DOHH2 (cell line): ENCODE measurements around the gene ATG10.

Source experiments
- H3F3A ChIP-seq: fragments of 200-600 bp; sonication (generic), shearing (Covaris generic); 2 replicates; pipeline ENCODE4 v1.6.0; 2016; ENCODE audit warnings: antibody characterized with exemption, mild to moderate bottlenecking; ENCODE audit not compliant: control insufficient read depth, insufficient read depth
- H3K27ac ChIP-seq: fragments of 200-600 bp; sonication (generic); 2 replicates; pipeline ENCODE4 v1.5.1; 2014; ENCODE audit warnings: low read depth, mild to moderate bottlenecking, low read length, moderate library complexity
- H3K27me3 ChIP-seq: fragments of 200-600 bp; sonication (generic); 2 replicates; pipeline ENCODE4 v1.6.1; 2014; ENCODE audit warnings: mild to moderate bottlenecking, low read length, mixed read lengths; ENCODE audit not compliant: control insufficient read depth
- H3K36me3 ChIP-seq: fragments of 200-600 bp; sonication (generic); 2 replicates; pipeline ENCODE4 v1.6.1; 2014; ENCODE audit warnings: mild to moderate bottlenecking, low read length, moderate library complexity, mixed read lengths; ENCODE audit not compliant: control insufficient read depth
- H3K4me1 ChIP-seq: fragments of 200-600 bp; sonication (generic); 2 replicates; pipeline ENCODE4 v1.6.1; 2014; ENCODE audit warnings: mild to moderate bottlenecking, low read length, mixed read lengths; ENCODE audit not compliant: control insufficient read depth
- H3K4me2 ChIP-seq: fragments of 200-600 bp; sonication (generic); 2 replicates; pipeline ENCODE4 v1.6.0; 2014; ENCODE audit warnings: mild to moderate bottlenecking, low read length, moderate library complexity
- H3K4me3 ChIP-seq: fragments of 200-600 bp; sonication (generic); 2 replicates; pipeline ENCODE4 v1.5.1; 2014; ENCODE audit warnings: mild to moderate bottlenecking, low read length, mixed read lengths
- H3K79me2 ChIP-seq: fragments of 200-600 bp; sonication (generic); 2 replicates; pipeline ENCODE4 v1.6.1; 2014; ENCODE audit warnings: mild to moderate bottlenecking, low read length, mixed read lengths; ENCODE audit not compliant: control insufficient read depth
- H3K9me2 ChIP-seq: fragments of 200-600 bp; sonication (generic); replicated peaks from 2 replicates; pipeline ENCODE4 v1.6.1; 2014; ENCODE audit warnings: mild to moderate bottlenecking, low read length, mixed read lengths; ENCODE audit not compliant: control insufficient read depth
- H3K9me3 ChIP-seq: fragments of 200-600 bp; sonication (generic); 2 replicates; pipeline ENCODE4 v1.6.1; 2014; ENCODE audit warnings: antibody characterized with exemption, low read length, mixed read lengths; ENCODE audit not compliant: control insufficient read depth, insufficient read depth
- H4K20me1 ChIP-seq: fragments of 200-600 bp; sonication (generic); 2 replicates; pipeline ENCODE4 v1.6.0; 2014; ENCODE audit warnings: low read depth, mild to moderate bottlenecking, antibody characterized with exemption, low read length, moderate library complexity; ENCODE audit not compliant: control insufficient read depth, insufficient read depth
- EZH2phosphoT487 ChIP-seq: fragments of 200-600 bp; sonication (generic); IDR thresholded peaks from 2 replicates; pipeline ENCODE4 v1.6.1; 2017; ENCODE audit warnings: borderline replicate concordance, mild to moderate bottlenecking, antibody characterized with exemption, low read length, moderate library complexity, mixed read lengths
- TF ChIP-seq, protein P1 (sequence below): fragments of 200-600 bp; sonication (generic); IDR thresholded peaks from one replicate; pipeline ENCODE4 v1.5.1; 2014; ENCODE audit warnings: antibody characterized with exemption, mild to moderate bottlenecking, low read depth, low read length; ENCODE audit not compliant: poor library complexity, severe bottlenecking

Gene ATG10

DNA sequence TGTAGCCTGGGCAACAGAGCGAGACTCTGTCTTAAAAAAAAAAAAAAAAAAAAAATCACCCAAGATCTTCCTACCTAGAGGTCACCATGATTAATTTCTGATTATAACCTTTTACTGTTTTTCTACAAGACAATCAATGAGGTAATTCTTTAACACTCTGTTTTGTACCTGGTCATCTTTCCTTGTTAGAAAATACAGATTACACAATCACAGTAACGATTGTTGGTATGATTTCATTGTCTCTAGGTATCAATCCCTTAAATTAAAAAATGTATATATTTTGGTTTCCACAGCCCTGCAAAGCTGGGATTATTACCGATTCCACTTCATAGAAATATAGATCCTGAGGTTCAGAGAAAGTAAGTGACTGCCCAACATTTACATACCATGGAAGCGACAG is 8.3 kb upstream of the ATG10 start:
- Histone ChIP-seq H3K36me3 (no peaks in the 10 kb centered on the region), H3F3A (no peaks in the 10 kb centered on the region), H4K20me1 (no peaks in the 10 kb centered on the region), H3K4me1 (no peaks in the 10 kb centered on the region), H3K4me3 (no peak overlapping the region), H3K27ac (no peak overlapping the region), H3K9me2 (no peaks in the 10 kb centered on the region), H3K27me3 (no peaks in the 10 kb centered on the region), H3K4me2 (no peak overlapping the region), H3K9me3 (no peaks in the 10 kb centered on the region), H3K79me2 (no peaks in the 10 kb centered on the region)
- no peak for TF ChIP-seq EZH2phosphoT487
- TF ChIP-seq, protein P1, sequence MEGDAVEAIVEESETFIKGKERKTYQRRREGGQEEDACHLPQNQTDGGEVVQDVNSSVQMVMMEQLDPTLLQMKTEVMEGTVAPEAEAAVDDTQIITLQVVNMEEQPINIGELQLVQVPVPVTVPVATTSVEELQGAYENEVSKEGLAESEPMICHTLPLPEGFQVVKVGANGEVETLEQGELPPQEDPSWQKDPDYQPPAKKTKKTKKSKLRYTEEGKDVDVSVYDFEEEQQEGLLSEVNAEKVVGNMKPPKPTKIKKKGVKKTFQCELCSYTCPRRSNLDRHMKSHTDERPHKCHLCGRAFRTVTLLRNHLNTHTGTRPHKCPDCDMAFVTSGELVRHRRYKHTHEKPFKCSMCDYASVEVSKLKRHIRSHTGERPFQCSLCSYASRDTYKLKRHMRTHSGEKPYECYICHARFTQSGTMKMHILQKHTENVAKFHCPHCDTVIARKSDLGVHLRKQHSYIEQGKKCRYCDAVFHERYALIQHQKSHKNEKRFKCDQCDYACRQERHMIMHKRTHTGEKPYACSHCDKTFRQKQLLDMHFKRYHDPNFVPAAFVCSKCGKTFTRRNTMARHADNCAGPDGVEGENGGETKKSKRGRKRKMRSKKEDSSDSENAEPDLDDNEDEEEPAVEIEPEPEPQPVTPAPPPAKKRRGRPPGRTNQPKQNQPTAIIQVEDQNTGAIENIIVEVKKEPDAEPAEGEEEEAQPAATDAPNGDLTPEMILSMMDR, result no peak

DNA sequence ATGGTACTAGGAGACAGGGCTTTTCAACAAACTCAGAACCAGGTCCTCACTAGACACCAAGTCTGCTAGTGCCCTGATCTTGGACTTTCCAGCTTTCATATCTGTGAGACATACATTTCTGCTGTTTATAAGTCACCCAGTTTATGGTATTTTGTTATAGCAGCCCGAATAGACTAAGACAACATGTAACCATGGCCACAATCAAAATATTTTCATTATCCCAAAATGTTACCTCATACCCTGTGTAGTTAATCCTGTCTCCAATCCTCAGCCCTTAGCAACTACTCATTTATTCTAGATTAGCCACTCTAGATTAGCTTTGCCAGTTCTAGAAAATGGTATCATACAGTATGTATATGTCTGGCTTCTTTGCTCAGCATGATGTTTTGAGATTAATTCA is 6.3 kb upstream of the ATG10 start:
- Histone ChIP-seq H3K9me2 (no peaks in the 10 kb centered on the region), H3K4me1 (peaks cover 4% of the 10 kb centered on the region), H3K27ac (no peak overlapping the region), H3F3A (peaks cover 2% of the 10 kb centered on the region; the same call in 1 of the 2 replicates), H3K4me2 (no peak overlapping the region), H3K27me3 (no peaks in the 10 kb centered on the region), H3K36me3 (no peaks in the 10 kb centered on the region), H3K79me2 (no peaks in the 10 kb centered on the region), H4K20me1 (no peaks in the 10 kb centered on the region), H3K9me3 (no peaks in the 10 kb centered on the region), H3K4me3 (no peak overlapping the region)
- TF ChIP-seq, protein P1, result no peak
- no peak for TF ChIP-seq EZH2phosphoT487

DNA sequence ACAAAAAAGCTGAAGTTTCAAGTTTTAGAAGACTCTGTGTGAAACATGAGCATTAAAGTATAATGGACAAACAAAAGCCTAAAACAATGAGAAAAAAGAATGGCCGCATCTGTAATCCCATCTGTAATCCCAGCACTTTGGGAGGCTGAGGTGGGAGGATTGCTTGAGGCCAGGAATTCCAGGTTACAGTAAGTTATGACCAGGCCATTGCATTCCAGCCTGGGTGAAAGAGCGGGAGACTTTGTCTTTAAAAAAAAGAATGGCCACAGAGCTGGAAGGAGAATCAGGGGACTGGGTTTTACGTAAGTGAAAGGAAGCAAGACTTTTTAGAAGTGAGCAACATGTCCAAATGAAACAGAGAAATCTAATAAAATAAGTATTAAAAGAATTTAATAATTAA is 2.6 kb upstream of the ATG10 start:
- no peak for TF ChIP-seq EZH2phosphoT487
- TF ChIP-seq, protein P1, result no peak
- Histone ChIP-seq H3K9me2 (no peaks in the 10 kb centered on the region), H3F3A (peaks cover 2% of the 10 kb centered on the region; the same call in 1 of the 2 replicates), H3K9me3 (no peaks in the 10 kb centered on the region), H3K79me2 (peaks cover 18% of the 10 kb centered on the region), H3K27me3 (no peaks in the 10 kb centered on the region), H3K4me3 (no peak overlapping the region), H3K4me1 (peaks cover 28% of the 10 kb centered on the region), H3K36me3 (no peaks in the 10 kb centered on the region; the same call in 1 of the 2 replicates), H3K27ac (no peak overlapping the region), H3K4me2 (no peak overlapping the region), H4K20me1 (no peaks in the 10 kb centered on the region)
